DMS79 treated with DMSO at 0.1 percent for 48 hours (cell line): ENCODE measurements around the gene FAM204A.

Source experiments
- DNase-seq: peaks from one replicate; lab custom pipeline; 2025; lab: John Stamatoyannopoulos, UW

Gene FAM204A

GRCh38 chr10:118341791-118342637 lies at the start of gene FAM204A:
TSS of gene FAM204A (minus strand) at chr10:118342324. CDS start at chr10:118336415, 5,909 bp downstream.
- peak; percentile 63 for DNase-seq

GRCh38 chr10:118383699-118384098 lies 41.6 kb upstream of the FAM204A start:
- DNase-seq: no peak

GRCh38 chr10:118383063-118383689 lies 41.1 kb upstream of the FAM204A start:
- DNase-seq: no peak

- DNase-seq: peak; percentile 13
These were observed 32.3 kb upstream of the FAM204A start for GRCh38 chr10:118374404-118374803.

- no peak for DNase-seq
These were observed 31.7 kb upstream of the FAM204A start for GRCh38 chr10:118373786-118374185.

GRCh38 chr10:118370499-118370898 lies 28.4 kb upstream of the FAM204A start:
- DNase-seq: no peak

GRCh38 chr10:118369641-118370205 lies 27.6 kb upstream of the FAM204A start:
- no peak for DNase-seq

GRCh38 chr10:118365702-118366101 lies 23.6 kb upstream of the FAM204A start:
- no peak for DNase-seq

GRCh38 chr10:118362103-118362502 lies 20.0 kb upstream of the FAM204A start:
- DNase-seq: no peak

GRCh38 chr10:118358327-118358726 lies 16.2 kb upstream of the FAM204A start:
- DNase-seq: no peak

GRCh38 chr10:118357841-118358240 lies 15.7 kb upstream of the FAM204A start:
- DNase-seq: no peak

GRCh38 chr10:118356628-118357027 lies 14.5 kb upstream of the FAM204A start:
- no peak for DNase-seq

GRCh38 chr10:118355234-118355633 lies 13.1 kb upstream of the FAM204A start:
- no peak for DNase-seq

- no peak for DNase-seq
These were observed 7.1 kb upstream of the FAM204A start for GRCh38 chr10:118349235-118349634.

GRCh38 chr10:118343549-118343948 lies 1.4 kb upstream of the FAM204A start:
- DNase-seq: no peak

GRCh38 chr10:118343115-118343514 lies 991 bp upstream of the FAM204A start:
- DNase-seq: no peak

GRCh38 chr10:118342638-118343020 lies 505 bp upstream of the FAM204A start:
- no peak for DNase-seq

GRCh38 chr10:118340486-118340885 lies 1.6 kb downstream of the FAM204A start:
- no peak for DNase-seq

- no peak for DNase-seq
These were observed 3.0 kb downstream of the FAM204A start for GRCh38 chr10:118339111-118339510.

- DNase-seq: no peak
These were observed 4.8 kb downstream of the FAM204A start for GRCh38 chr10:118337356-118337755.

- no peak for DNase-seq
These were observed 8.3 kb downstream of the FAM204A start for GRCh38 chr10:118333871-118334270.

- DNase-seq: peak; percentile 75
These were observed 9.0 kb downstream of the FAM204A start for GRCh38 chr10:118332948-118333710.
